NCI-H2107 (cell line): ENCODE measurements around the gene FLVCR1.

Experiments used
- DNase-seq: peaks from one replicate; lab custom pipeline; 2025; lab: John Stamatoyannopoulos, UW

The FLVCR1 gene

DNA sequence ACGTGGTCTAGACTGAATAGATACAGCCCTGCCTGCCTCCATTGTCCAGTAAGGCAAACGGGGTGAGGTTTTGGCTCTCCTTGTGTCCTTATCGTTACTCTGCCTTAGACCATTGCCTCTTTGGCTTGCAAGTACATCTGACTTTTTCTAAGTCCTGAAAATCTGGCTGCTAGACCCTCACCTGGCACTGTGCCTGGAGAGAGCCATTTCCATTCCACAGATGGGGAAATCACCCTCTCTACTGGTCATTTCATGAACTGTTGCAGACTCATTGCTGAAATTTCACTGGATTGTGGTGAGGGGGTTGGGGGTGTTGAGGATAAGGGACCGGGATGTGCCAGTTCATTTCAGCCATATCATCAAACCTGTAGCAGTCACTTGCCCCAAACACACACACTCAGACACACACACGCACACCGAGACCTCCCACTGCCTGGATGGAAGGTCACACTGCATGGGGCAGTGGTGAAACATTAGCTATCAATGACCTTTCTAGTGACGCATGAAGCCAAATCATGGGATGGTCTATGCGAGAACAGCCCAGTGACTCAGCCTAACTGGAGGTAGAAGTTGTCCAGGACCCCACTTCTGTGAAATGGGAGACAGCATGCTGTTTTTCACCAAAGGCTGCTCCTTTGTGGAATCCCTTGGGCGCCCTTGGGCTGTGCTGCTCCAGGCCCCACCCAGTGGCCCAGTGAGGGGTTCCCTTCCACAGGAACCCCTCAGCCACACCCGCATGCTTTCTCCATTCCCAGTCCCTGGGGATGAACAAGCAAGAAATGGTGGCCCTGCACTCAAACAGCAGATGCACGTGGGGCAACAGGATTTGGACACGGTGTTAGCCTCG, 57.4 kb downstream of the FLVCR1 start:
- no peak for DNase-seq

DNA sequence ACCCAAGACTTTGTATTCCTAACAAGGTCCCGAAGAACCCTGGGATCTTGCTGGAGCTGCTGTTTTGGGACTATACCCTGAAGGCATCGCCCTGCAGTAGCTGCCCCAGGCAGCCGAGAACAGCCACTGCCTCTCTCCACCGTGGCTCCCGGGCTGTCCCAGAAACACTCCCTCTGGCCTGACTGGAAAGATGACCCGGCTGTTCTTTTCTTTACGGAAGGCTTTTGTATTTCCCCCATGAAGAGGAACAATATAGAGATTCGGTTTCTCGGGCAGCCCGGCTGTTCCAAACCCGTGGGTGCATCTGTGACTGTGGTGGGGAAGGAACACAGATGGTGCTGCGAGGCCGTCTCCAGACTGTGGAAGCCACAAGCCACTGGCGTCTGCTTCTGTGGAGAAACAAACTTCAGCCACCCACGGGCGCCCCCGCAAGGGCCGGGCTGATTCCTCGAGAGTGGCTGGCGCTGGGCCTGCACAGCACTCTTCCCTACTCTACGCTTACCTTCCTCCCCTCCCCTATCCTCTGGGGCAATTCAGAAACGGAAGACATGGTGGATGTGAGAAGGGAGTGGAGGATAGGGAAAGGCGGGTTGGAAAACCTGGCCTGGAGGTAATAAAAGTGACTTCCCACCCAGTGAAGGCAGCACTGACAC, 58.5 kb downstream of the FLVCR1 start:
- DNase-seq, result no peak

DNA sequence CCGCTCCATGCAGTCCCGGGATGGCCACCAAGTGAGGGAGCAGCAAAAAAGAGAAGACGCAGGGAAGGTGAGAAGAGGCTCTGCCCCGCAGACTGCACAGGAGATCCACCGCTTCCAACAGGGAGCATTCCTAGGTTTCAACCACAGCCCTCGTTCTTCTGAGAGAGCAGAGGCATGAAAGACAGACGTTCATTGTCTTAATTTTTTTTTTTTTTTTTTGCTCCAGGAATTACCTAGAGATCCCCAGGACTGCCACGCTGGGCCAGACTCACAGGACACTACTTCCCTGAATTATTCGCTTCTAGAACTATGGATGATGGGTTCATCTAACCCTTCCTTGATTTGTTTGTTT, 59.0 kb downstream of the FLVCR1 start:
- no peak for DNase-seq

DNA sequence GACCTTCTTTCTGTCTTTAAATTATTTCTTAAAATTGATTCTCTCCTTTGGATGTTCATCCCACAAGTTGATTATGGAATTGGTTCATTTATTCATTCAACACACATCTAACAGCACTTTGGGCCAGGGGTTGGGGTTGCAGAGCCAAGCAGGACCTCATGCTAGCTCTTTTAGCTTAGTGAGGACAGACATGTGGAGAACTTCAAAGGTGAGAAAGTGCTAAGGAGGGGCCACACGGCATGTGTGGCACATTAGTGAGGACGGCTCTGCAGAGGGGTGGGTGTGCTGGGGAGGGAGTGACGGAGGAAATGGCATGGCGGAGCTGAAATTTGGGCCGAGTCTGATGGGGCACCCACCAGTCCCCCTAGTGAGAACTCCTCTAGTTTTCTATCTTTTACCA, 59.8 kb downstream of the FLVCR1 start:
- DNase-seq, result no peak

DNA sequence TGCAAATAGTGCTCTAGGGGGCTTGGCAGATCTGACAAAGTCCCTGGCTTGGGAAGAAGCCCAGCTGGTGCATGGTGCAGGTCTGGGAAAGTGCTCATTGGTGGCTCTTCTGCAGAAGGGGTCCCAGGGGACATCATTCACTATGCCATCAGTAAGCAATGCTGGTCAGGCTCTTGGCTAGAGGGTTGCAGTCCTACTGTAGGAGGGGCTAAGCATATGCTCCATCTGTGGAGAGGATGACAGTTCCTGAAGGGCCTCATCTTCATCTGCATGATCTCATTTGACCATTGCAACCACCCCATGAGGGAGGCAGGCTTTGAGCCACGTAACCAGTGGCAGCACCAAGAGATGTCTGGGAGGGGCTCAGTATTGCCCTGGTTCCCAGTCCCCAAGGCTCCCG, 60.7 kb downstream of the FLVCR1 start:
- no peak for DNase-seq

DNA sequence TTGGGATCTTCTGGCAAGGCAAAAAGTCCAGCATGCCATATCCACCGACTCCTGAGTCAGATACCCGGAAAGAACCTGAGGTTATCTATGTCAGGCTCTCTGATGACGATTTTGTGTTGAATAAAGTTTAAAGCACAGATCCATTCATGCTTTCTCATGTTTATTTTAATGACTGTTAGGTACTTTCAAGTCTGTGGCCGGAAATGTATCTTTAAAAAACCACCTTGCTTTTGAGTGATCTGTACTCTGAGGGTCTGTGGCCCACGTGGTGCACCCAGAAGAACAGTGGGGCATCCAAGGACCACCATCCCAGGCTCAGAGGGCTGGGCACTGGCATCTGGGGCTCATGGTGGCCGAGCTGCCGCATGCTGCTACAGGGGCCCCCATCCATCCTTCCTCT, 62.2 kb downstream of the FLVCR1 start:
- DNase-seq, result no peak

DNA sequence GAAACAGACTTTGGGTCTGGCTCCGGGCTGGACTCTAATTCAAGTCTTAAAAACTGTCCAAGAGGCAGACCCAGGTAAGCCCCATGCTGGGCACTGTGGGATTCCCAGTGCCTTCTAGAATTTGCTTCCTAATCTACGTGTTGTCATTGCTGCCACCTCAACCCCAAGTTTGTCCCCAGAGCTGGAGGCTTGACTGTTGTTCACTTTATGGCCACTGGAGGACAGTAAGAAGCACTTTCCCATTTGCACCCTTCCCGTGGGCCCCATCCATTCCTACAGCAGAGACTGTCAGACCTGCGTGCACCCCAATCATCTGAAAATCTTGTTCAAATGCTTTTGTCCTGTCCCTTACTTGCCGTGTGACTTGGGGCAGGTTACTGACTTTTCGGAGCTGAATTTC, 62.8 kb downstream of the FLVCR1 start:
- DNase-seq, result no peak

DNA sequence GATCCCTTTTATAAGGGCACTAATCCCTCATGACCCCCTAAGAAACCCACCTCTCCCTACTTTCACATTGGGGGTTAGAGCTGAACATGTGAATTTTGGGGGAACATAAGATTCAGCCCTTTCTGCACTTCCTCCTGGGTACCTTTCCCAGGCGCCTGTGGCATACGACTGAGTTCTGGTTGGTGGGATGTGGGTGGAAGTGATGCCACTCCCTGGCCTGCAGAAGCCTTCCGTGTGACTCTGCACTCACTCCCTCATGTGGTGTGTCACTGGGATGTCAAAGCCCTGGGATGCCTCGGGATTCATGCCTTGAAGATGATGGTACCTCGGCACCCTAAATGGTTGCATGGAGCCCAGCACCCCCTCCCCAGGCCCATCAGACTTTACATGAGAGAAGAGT, 63.9 kb downstream of the FLVCR1 start:
- DNase-seq, result no peak

DNA sequence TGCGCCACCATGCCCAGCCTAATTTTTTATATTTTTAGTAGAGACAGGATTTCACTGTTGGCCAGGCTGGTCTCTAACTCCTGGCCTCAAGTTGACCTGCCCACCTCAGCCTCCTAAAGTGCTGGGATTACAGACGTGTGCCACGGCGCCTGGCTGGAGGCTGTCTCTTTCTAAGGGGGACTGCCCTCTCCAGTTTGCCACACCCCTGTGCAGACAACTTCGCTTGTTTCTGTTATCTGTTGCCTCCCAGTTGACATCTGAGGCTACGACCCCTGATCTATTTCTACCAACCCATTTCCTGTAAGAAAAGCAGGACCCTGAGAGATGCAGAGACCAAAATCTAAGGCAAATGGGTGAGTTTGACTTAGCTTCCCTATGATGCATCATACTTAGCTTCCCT, 68.3 kb downstream of the FLVCR1 start:
- DNase-seq, result no peak

DNA sequence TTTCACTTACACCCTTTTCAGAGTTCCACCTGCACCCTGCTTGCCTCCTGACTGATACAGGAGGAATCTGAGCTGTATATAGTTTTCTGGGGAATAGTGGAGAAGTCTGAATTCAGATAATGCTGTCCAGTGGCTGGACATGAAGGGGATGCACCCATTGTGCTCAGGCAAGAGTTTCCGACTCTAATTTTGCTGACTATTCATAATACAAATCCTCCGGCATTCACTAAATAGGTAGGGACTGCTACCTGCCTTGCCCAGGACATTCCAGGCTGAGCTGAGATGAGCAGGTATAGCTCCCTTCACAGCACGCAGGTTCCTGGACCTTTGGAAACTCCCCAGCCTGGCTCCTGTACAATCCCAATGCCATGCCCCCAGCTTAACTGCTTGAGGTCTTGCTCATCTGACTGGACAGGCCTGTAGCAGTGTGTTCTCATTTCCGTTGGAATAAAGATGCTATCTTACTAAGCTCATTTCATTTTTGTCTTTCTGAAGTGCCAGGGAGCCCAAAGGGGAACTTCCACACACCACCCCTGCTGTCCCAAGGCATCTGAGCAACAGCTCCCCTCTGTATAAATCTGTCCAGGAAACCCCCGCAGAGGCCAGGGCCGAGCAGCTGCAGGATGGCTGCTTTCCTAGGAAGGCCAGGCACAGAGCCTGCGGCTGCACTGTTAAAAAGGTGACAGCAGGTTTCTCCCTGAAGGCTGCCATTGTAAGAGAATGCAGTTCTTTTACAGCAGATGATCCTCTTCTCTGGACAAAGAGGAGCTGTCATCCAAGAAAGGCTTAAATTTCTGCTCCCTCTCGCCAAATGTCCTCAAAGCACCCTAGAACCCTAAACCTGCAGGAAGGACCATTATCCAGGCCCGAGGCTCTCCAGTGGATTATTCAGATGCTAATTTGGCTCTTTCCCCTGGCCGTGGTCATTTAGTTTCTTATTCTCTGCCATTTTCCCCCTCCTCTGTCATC, 70.5 kb downstream of the FLVCR1 start:
- no peak for DNase-seq

DNA sequence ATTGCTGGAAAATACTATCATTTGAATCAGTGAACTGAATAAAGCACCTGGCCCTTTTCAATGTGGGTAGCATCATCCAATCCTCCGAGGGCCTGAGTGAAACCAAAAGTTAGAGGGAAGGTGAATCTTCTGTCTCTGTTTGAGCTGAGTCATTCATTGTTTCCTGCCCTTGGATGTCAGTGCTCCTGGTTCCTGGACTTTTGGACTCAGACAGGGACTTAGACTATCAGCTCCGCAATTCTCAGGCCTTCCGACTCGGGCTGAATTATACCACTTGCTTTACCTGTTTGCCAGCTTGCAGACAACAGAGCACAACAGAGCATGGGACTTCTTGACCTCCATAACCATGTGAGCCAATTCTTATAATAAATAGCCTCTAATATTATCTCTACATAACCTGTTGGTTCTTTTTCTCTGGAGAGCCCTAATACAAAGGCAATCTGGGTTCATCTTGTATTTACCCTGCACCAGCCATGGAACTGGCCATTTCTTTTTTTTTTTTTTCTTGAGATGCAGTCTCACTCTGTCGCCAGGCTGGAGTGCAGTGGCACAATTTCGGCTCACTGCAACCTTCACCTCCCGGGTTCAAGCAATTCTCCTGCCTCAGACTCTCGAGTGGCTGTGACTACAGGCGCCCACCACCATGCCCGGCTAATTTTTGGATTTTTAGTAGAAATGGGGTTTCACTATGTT, 73.1 kb downstream of the FLVCR1 start:
- DNase-seq, result no peak

DNA sequence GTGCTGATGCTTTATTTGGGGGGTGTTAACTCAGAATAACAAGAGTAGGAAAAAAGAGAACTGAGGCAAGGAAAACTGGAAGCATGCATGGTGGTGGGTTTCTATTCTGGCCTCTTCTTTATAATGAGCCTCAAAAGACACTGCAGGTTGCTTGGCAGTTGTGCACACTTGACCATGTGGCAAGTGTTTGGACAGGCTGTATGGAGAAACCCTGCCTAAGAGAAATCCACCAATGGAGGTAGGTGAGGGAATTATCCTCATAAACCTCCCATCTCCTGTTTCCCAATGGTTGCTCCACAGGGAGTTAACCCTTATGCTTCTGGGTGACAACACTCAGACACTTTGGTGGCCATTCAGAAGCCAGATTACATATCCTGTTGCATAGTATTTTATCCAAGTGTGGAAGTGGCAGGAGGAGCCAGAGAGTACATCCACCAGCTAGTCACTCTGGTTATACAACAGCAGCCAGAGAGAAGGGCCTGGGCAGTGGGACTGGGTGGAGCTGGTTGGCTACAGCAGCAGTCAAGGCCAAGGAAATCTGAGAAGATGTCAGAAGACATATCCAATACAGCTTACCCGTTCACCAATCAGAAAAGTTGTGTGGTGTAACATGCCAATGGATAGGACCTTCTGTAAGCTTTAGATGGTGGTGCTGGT, 75.9 kb downstream of the FLVCR1 start:
- no peak for DNase-seq

DNA sequence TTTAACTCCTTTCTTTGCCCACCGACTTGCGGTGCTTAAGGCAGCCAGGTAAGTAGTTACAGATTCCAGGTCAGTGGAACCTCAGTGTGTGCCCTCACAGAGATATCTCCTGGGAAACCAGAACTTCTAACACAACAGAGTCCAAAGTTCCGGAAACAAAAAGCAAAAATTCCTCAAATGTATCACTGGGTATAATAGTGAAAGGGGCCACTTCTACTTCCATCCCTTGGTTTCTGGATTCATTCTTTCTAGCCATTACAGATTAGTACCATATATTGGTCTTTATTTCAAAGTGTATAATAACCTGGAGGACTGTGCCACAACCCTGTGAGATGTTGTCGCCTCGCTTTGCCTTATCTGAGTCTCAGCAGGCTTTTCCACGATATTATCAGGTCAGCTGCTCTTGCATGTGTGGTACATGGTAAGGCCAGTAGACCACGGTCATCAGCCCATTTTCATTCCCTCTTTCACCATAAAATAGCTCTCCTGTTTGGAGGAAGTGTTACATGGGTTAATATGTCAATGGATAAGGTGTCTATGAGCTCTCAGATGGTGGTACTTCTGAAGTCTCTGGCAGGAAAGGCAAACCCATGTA, 77.4 kb downstream of the FLVCR1 start:
- DNase-seq, result no peak

DNA sequence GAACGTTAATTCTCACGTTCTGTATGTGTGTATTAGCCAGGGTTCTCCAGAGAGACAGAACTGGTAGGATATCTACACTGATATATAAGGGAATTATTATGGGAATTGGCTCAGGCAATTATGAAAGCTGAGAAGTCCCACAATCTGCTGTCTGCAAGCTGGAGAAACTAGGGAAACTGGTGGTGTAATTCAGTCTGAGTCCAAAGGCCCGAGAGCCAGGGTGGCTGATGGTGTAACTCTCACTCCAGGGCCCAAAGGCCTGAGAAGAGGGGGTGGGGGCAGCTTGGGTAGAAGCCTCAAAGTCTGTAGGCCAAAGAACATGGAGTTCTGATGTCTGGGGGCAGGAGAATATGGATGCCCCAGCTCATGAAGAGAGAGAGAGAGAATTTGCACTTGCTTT, 79.0 kb downstream of the FLVCR1 start:
- DNase-seq, result no peak

DNA sequence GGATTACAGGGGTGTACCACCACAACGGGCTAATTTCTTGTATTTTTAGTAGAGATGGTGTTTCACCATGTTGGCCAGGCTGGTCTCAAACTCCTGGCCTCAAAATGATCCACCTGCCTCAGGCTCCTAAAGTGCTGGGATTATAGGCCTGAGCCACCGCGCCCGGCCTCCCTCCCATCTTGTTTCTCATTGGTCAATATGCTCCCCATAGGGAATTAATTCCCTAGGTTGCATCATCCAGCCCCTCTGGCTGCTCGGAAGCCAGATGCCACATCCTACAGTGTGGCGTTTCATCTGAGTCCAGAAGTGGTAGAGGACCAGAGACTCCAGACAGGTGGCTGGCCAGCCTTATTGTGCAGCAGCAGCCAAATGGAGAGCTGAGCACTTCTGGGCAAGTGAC, 80.8 kb downstream of the FLVCR1 start:
- no peak for DNase-seq

DNA sequence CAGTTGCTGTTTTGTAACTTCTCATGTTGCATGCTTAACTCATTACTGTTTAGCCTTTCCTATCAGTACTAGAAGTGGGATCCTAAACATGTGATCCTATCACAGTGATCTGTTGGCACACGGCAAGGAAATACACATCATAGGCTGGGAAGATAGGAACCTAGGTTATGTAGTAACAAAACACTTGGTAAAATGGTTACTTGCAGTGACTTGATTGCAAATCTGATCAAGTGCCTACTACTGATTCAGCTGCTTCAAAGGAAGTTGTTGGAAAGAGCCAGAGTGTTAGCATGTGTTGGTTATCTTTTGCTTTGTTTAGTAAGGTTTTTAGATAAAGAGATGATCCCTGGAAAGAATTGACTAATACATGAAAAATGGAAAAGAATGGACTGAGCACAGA, 83.4 kb downstream of the FLVCR1 start:
- no peak for DNase-seq

DNA sequence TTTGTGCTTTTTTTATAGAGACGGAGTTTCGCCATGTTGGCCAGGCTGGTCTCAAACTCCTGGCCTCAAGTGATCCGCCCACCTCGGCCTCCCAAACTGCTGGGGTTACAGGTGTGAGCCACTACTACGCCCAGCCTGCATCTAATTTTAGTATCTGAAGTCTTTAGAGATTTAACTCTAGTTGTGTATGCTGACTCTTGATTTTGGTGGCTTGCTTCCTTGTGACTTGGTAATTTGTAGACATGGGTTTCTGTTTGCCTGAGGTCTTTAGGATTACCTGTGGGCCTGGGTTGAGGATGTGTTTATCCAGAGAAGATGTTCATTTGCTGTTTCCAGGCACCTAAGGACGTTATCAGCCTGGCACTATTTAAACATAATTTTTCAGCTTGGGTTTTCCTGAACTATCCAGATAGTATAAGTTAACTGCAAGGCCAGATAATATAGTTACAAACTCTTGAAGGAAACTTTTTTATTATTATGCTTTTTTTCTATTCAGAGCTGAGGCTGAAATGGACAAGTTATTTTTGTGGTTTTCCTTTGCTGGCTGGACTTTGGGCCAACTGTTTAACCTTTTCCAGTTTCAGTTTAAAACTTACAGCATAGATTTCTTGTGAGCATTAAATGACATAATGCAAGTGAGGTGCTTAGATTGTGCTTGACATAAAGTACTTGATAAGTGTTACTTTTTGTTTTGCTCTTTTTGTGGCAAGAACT, 84.8 kb downstream of the FLVCR1 start:
- DNase-seq, result no peak

DNA sequence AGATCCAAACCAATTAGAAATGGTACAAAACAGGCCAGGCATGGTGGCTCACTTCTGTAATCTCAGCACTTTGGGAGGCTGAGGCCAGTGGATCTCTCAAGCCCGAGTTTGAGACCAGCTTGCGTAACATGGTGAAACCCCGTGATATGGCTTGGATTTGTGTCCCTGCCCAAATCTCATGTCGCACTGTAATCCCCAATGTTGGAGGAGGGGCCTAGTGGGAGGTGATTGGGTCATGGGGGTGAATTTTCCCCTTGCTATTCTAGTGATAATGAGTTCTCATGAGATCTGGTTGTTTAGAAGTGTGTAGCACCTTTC, 85.3 kb downstream of the FLVCR1 start:
- DNase-seq, result no peak

DNA sequence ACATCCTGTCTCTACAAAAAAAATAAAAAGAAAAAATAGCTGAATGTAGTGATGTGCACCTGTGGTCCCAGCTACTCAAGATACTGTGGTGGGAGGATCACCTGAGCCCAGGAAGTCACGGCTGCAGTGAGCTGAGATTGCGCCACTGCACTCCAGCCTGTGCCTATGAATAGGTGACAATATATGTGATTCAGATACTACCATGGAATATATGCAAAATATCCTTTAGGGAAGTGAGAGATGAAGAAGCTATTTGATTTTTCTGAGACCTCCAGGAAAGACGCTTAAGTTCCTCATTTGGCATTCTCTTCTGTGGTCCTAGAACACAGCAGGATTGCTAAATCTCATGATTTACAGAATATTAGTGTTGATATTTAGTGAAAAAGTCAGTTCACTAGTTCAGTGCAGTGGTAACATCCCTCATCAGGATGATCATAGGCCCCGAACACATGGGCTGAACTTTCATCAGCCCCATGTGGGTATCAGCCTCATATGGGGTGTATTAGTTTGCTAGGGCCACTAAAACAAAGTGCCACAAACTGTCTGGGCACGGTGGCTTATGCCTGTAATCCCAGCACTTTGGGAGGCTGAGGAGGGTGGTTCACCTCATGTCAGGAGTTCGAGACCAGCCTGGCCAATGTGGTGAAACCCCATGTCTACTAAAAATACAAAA, 86.3 kb downstream of the FLVCR1 start:
- DNase-seq, result no peak

DNA sequence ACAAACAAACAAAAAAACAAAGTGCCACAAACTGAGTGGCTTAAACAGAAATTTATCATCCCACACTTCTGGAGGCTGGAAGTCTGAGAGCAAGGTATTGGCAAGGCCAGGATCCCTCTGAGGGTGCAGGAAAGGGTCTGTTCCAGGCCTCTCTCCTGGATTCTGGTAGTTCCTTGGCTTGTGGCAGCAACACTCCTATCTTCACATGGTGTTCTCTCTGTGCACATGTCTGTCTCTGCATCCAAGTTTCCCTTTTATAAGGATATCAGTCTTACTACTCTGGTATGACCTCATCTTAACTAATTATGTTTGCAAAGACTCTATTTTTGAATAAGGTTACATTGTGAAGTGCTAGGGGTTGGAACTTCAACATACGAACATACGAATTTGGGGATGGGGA, 87.0 kb downstream of the FLVCR1 start:
- DNase-seq, result no peak
